GM12875 (cell line): ENCODE results near the gene DHX8.

Source experiments
- H3K4me3 ChIP-seq: one replicate; pipeline ENCODE4 v1.5.1; 2011; ENCODE audit warnings: low read depth, low read length, control low read depth
- TF ChIP-seq, protein P1 (sequence below): IDR thresholded peaks from 2 replicates; pipeline ENCODE4 v1.5.1; 2011; ENCODE audit warnings: low read depth, mild to moderate bottlenecking, control low read depth, inconsistent platforms, low read length, moderate library complexity, borderline replicate concordance; ENCODE audit not compliant: insufficient read depth

Gene DHX8

GRCh38 chr17:43483674-43484551 lies at the start of gene DHX8:
Gene DHX8 (plus strand): TSS chr17:43483975. CDS start chr17:43484038, 63 bp downstream.
- TF ChIP-seq, protein P1, sequence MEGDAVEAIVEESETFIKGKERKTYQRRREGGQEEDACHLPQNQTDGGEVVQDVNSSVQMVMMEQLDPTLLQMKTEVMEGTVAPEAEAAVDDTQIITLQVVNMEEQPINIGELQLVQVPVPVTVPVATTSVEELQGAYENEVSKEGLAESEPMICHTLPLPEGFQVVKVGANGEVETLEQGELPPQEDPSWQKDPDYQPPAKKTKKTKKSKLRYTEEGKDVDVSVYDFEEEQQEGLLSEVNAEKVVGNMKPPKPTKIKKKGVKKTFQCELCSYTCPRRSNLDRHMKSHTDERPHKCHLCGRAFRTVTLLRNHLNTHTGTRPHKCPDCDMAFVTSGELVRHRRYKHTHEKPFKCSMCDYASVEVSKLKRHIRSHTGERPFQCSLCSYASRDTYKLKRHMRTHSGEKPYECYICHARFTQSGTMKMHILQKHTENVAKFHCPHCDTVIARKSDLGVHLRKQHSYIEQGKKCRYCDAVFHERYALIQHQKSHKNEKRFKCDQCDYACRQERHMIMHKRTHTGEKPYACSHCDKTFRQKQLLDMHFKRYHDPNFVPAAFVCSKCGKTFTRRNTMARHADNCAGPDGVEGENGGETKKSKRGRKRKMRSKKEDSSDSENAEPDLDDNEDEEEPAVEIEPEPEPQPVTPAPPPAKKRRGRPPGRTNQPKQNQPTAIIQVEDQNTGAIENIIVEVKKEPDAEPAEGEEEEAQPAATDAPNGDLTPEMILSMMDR, result peak; percentile 100
- H3K4me3 ChIP-seq, result peak within 1 kb of the TSS; percentile 84

- TF ChIP-seq, protein P1, result no peak
- H3K4me3 ChIP-seq, result no peak overlapping the region
These were observed 48.9 kb upstream of the DHX8 start for GRCh38 chr17:43434902-43435319.

- H3K4me3 ChIP-seq, result no peak overlapping the region
- TF ChIP-seq, protein P1, result no peak
These were observed 46.0 kb upstream of the DHX8 start for GRCh38 chr17:43437756-43438155.

DNA sequence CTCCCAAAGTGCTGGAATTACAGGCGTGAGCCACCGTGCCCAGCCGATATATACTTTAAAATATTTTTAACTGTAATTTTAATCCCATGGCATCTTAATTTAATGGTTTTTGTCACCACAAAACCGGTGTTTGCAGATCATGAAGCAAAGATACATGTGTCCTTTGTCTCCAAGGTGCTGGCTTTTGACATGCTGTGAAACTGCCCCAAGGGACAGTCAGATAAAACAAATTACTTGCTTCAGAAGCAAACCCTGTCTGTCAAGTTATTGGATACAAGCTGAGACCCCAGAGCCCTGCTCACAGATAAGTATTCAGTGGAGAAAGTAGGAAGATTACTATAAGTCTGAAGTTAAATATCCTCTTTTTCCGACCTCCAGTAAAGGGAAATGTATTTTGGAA lies 45.1 kb upstream of the DHX8 start:
- H3K4me3 ChIP-seq, result no peak overlapping the region
- TF ChIP-seq, protein P1, result no peak

- H3K4me3 ChIP-seq, result no peak overlapping the region
- TF ChIP-seq, protein P1, result no peak
These were observed 44.7 kb upstream of the DHX8 start for GRCh38 chr17:43439041-43439440.

DNA sequence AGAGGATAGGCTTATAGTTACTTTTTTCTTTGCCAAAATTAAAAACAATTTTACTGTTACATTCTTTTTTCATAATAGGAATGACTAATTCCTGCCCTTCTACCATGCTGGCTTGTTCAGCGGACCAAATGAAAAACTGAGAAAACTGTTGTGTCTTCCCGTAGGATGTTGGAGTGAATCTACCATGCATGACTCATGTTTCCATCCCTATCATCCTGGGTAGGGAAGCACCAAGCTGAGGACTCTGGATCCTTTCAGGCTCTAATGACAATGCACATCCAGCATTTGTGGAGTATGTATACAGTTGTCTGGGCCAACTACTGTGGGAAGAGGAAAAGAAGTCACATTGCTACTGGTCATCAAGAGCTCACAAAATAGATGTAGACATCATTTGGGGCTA lies 41.1 kb upstream of the DHX8 start:
- H3K4me3 ChIP-seq, result no peak overlapping the region
- TF ChIP-seq, protein P1, result no peak

DNA sequence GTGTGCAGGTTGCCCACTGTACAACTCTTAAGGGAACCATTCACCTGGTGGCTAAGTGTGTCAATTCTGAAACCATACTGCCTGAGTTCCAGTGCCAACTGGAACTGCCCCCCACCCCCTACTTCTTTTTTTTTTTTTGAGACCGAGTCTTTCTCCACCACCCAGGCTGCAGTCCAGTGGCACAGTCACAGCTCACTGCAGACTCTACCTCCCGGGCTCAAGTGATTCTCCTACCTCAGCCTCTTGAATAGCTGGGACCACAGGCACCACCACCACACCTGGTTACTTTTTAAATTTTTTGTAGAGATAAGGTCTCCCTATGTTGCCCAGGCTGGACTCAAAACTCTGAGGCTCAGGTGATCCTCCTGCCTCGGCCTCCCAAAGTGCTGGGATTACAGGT lies 40.4 kb upstream of the DHX8 start:
- no peak overlapping the region for H3K4me3 ChIP-seq
- TF ChIP-seq, protein P1, result no peak
